Mononuclear cell (primary cell): ENCODE results near the gene GPA33. TPM values are rescaled to one million over a fixed set of nuclear protein-coding genes. Genes with fewer than 3 reads are reported as not detected.

Experiments
- H3K27me3 ChIP-seq: 2 replicates; pipeline ENCODE4 v1.6.0; 2011; ENCODE audit warnings: low read length, control low read depth; ENCODE audit not compliant: insufficient read depth
- H3K4me1 ChIP-seq: 2 replicates; pipeline ENCODE4 v1.5.1; 2011; ENCODE audit warnings: mild to moderate bottlenecking, low read length, control low read depth; ENCODE audit not compliant: insufficient read depth
- H3K4me3 ChIP-seq: 2 replicates; pipeline ENCODE4 v1.5.1; 2011; ENCODE audit warnings: mild to moderate bottlenecking, low read length, moderate library complexity
- H3K9me3 ChIP-seq: 2 replicates; pipeline ENCODE4 v1.5.1; 2011; ENCODE audit warnings: low read depth, mild to moderate bottlenecking, control low read depth, low read length
- total RNA-seq: library from RNA; depleted of rRNA; stranded (reverse); fragments of >200 nt; gene quantifications from one replicate; pipeline ENCODE4 v1.2.3, GENCODE V29; 2012

The GPA33 gene
- total RNA-seq, 1 donor, result 2.6 TPM

GRCh38 chr1:167013108-167013929 lies 76.9 kb downstream of the GPA33 start:
- peaks cover 3% of the 10 kb centered on the region for H3K27me3 ChIP-seq
- no peaks in the 10 kb centered on the region for H3K9me3 ChIP-seq
- H3K4me3 ChIP-seq, result no peak overlapping the region
- peaks cover 9% of the 10 kb centered on the region for H3K4me1 ChIP-seq

DNA sequence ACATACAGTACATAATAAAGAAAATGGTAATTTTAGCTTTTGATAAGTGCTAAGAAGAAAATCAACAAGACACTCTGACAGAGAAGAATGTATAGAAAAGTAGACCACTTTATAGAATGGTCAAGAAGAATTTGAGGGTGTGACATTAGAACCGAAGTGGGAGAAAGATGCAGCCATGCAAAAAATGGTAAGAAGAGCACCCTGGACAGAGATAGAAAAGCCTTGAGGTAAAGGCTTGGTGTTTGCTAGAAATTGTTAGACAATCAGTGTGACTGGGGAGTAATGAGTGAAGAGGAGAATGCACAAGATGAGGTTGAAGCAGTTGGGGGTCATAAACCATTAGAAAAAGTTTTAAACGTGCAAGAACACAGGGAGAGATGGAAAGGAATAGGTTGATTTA lies 77.6 kb downstream of the GPA33 start:
- Histone ChIP-seq H3K4me3 (no peak overlapping the region), H3K9me3 (no peaks in the 10 kb centered on the region), H3K4me1 (peaks cover 9% of the 10 kb centered on the region), H3K27me3 (peaks cover 3% of the 10 kb centered on the region)

GRCh38 chr1:167011560-167012191 lies 78.5 kb downstream of the GPA33 start:
- Histone ChIP-seq H3K4me1 (peaks cover 9% of the 10 kb centered on the region), H3K27me3 (peaks cover 3% of the 10 kb centered on the region), H3K4me3 (no peak overlapping the region), H3K9me3 (no peaks in the 10 kb centered on the region)

DNA sequence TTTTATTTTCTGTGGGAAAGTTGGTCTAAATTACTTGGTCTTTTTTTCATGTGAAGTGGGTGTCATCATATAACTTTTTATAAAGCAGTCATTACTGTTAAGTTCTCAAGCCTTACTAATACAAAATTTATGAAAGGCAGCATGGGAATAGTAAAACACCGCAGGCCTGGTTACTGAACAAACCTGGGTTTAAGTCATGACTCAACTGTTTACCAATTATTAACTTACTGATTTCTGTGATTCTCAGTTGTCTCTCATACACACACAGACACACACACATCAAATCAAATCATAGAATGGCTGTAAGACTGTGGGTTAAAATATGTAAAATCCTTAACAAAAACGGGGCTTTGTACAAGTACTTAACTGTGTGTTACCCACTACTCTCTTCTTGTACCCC lies 86.5 kb downstream of the GPA33 start:
- no peaks in the 10 kb centered on the region for H3K4me1 ChIP-seq
- H3K9me3 ChIP-seq, result peaks cover 4% of the 10 kb centered on the region
- H3K27me3 ChIP-seq, result no peaks in the 10 kb centered on the region
- no peak overlapping the region for H3K4me3 ChIP-seq

Other genes with a start within 250 kb of the GPA33 start
- gene TADA1, start 214.1 kb downstream of the GPA33 start, total RNA-seq, result 27.5 TPM
- 1.5 TPM for gene ILDR2, start 114.8 kb downstream of the GPA33 start, total RNA-seq
- not detected for gene MAEL, start 101.1 kb downstream of the GPA33 start, total RNA-seq
- gene STYXL2, start 3.7 kb upstream of the GPA33 start, total RNA-seq, result not detected
- gene POU2F1, start 130.5 kb upstream of the GPA33 start, total RNA-seq, result 47.5 TPM